ENCODE measurements around the gene RPS21.
"Not testable (repeated sequence)": the region's sequence is repeated elsewhere in the genome, so short reads cannot be mapped to it uniquely, and the experiment has no call there.

The RPS21 gene

GRCh38 chr20:62365814-62366369, 21.0 kb upstream of the RPS21 start:
- no peak for DNase-seq (ENCODE audit: low read depth)

GRCh38 chr20:62366370-62367135, 20.4 kb upstream of the RPS21 start:
- DNase-seq (ENCODE audit: low read depth): no peak

- no peak for DNase-seq (ENCODE audit: low read depth)
Observed at GRCh38 chr20:62367136-62367632, 19.7 kb upstream of the RPS21 start, which contains the start of gene LAMA5. Gene LAMA5 (minus strand): TSS chr20:62367312. CDS start chr20:62367245, 67 bp downstream.

- no peak for DNase-seq (ENCODE audit: low read depth)
Observed at GRCh38 chr20:62367633-62368391, 19.1 kb upstream of the RPS21 start.

GRCh38 chr20:62368392-62368975, 18.4 kb upstream of the RPS21 start:
- no peak for DNase-seq (ENCODE audit: low read depth)

- no peak for DNase-seq (ENCODE audit: low read depth)
Observed at GRCh38 chr20:62368976-62369814, 17.7 kb upstream of the RPS21 start.

- no peak for DNase-seq (ENCODE audit: low read depth)
Observed at GRCh38 chr20:62369815-62370114, 17.1 kb upstream of the RPS21 start.

- DNase-seq (ENCODE audit: low read depth): no peak
Observed at GRCh38 chr20:62370115-62370806, 16.6 kb upstream of the RPS21 start.

- DNase-seq (ENCODE audit: low read depth): no peak
Observed at GRCh38 chr20:62370807-62371587, 15.9 kb upstream of the RPS21 start.

- no peak for DNase-seq (ENCODE audit: low read depth)
Observed at GRCh38 chr20:62371588-62372041, 15.3 kb upstream of the RPS21 start.

GRCh38 chr20:62372042-62372993, 14.6 kb upstream of the RPS21 start:
- no peak for DNase-seq (ENCODE audit: low read depth)

- DNase-seq (ENCODE audit: low read depth): not testable (repeated sequence)
Observed at GRCh38 chr20:62373631-62374179, 13.2 kb upstream of the RPS21 start.

- DNase-seq (ENCODE audit: low read depth): no peak
Observed at GRCh38 chr20:62374331-62375152, 12.4 kb upstream of the RPS21 start.

- no peak for DNase-seq (ENCODE audit: low read depth)
Observed at GRCh38 chr20:62376112-62377063, 10.5 kb upstream of the RPS21 start.

GRCh38 chr20:62377064-62377461, 9.8 kb upstream of the RPS21 start:
- DNase-seq (ENCODE audit: low read depth): no peak

GRCh38 chr20:62377615-62378178, 9.2 kb upstream of the RPS21 start:
- DNase-seq (ENCODE audit: low read depth): no peak

All from stimulated activated CD8-positive, alpha-beta memory T cell treated with anti-CD3 and anti-CD28 coated beads, Interleukin-7, amount 100 ng/mL, for 24 hours (primary cell).